Cardiac septum (tissue), 1 donor: Measurements from ENCODE around the gene CDH23. TPM values are rescaled to one million over a fixed set of nuclear protein-coding genes. Genes with fewer than 3 reads are reported as not detected.

Experiments
- DNase-seq: peaks from one replicate; pipeline ENCODE4 v3.0.0-alpha.2; 2020; ENCODE audit warnings: low spot score
- intact Hi-C: fragments of 100-400 bp; cut with DNase I; formaldehyde crosslinking; loops from one replicate; pipeline ENCODE4 v1.14.0; 2022
- total RNA-seq: library from RNA; stranded (reverse); fragmentation: NEBNext Ultra II Directional; extraction: Animal tissue kit (Norgen Biotek cat#: 25700); gene quantifications from one replicate; pipeline ENCODE4 v1.2.1, GENCODE V29; 2021
- donor health status: DM: no; HTN: no; CAD: no.

The CDH23 gene
- total RNA-seq, 1 donor from 2014 or later = 9.3 TPM

GRCh38 chr10:71473671-71474599 lies 77.2 kb downstream of the CDH23 start:
- no peak for DNase-seq
- intact Hi-C loops = no loop called here

GRCh38 chr10:71474702-71475242 lies 78.1 kb downstream of the CDH23 start:
- no peak for DNase-seq
- intact Hi-C loops = loop anchor here (5.0 kb wide), 2 partner anchors 98 to 157 kb away; partner anchors contain the start of gene SLC29A3

- intact Hi-C loops = loop anchor here (5.0 kb wide), 2 partner anchors 97 to 158 kb away; partner anchors contain the start of gene SLC29A3
- no peak for DNase-seq
Measured at GRCh38 chr10:71475243-71475871, 78.6 kb downstream of the CDH23 start.

GRCh38 chr10:71476228-71477011 lies 79.7 kb downstream of the CDH23 start:
- no peak for DNase-seq
- intact Hi-C loops = loop anchor here (5.0 kb wide), 2 partner anchors 96 to 159 kb away; partner anchors contain the start of gene SLC29A3

- DNase-seq = no peak
- intact Hi-C loops = loop anchor here (5.0 kb wide), 2 partner anchors 94 to 161 kb away; partner anchors contain the start of gene SLC29A3
Measured at GRCh38 chr10:71478173-71478572, 81.5 kb downstream of the CDH23 start.

- DNase-seq = no peak
Measured at GRCh38 chr10:71478813-71479365, 82.2 kb downstream of the CDH23 start.

GRCh38 chr10:71479831-71480230 lies 83.1 kb downstream of the CDH23 start:
- no peak for DNase-seq
- intact Hi-C loops = loop anchor here (5.0 kb wide), 2 partner anchors 92 to 163 kb away; partner anchors contain the start of gene SLC29A3

More at GRCh38 chr10:71478813-71479365, 82.2 kb downstream of the CDH23 start:
- intact Hi-C loops = loop anchor here (5.0 kb wide), 2 partner anchors 93 to 162 kb away; partner anchors contain the start of gene SLC29A3

GRCh38 chr10:71480662-71481061 lies 83.9 kb downstream of the CDH23 start:
- intact Hi-C loops = no loop called here
- no peak for DNase-seq

- no peak for DNase-seq
- intact Hi-C loops = no loop called here
Measured at GRCh38 chr10:71481746-71482410, 85.2 kb downstream of the CDH23 start.

- DNase-seq = no peak
- intact Hi-C loops = no loop called here
Measured at GRCh38 chr10:71482620-71483019, 85.9 kb downstream of the CDH23 start.

- intact Hi-C loops = no loop called here
Measured at GRCh38 chr10:71483135-71483534, 86.4 kb downstream of the CDH23 start.

GRCh38 chr10:71483885-71484751 lies 87.4 kb downstream of the CDH23 start:
- intact Hi-C loops = loop anchor here (1.0 kb wide), 1 partner anchor 88 kb away; the partner anchor contains the start of gene CDH23
- DNase-seq = no peak

More at GRCh38 chr10:71483135-71483534, 86.4 kb downstream of the CDH23 start:
- DNase-seq = no peak

GRCh38 chr10:71486484-71487114 lies 89.9 kb downstream of the CDH23 start:
- DNase-seq = no peak
- intact Hi-C loops = loop anchor here (5.0 kb wide), 1 partner anchor 81 kb away; no protein-coding TSS in a partner anchor

GRCh38 chr10:71487726-71488125 lies 91.0 kb downstream of the CDH23 start:
- DNase-seq = no peak
- intact Hi-C loops = loop anchor here (5.0 kb wide), 1 partner anchor 80 kb away; no protein-coding TSS in a partner anchor

- DNase-seq = no peak
- intact Hi-C loops = loop anchor here (5.0 kb wide), 1 partner anchor 78 kb away; no protein-coding TSS in a partner anchor
Measured at GRCh38 chr10:71489077-71489476, 92.4 kb downstream of the CDH23 start.

GRCh38 chr10:71492872-71493271 lies 96.2 kb downstream of the CDH23 start:
- intact Hi-C loops = no loop called here
- DNase-seq = no peak

- intact Hi-C loops = no loop called here
- DNase-seq = no peak
Measured at GRCh38 chr10:71493741-71494140, 97.0 kb downstream of the CDH23 start.
